Neural cell (in vitro differentiated cells): ENCODE data around the gene PRRG2.

ENCODE experiments used
- POLR2AphosphoS5 ChIP-seq: IDR thresholded peaks from 2 replicates; pipeline ENCODE4 v1.6.1; 2012
- TAF1 ChIP-seq: IDR thresholded peaks from 2 replicates; pipeline ENCODE4 v1.6.1; 2012; ENCODE audit warnings: low read depth
- TF ChIP-seq, protein P1 (sequence below): fragments of 450-650 bp; IDR thresholded peaks from 2 replicates; pipeline ENCODE4 v1.5.1; 2014; ENCODE audit warnings: antibody characterized with exemption, mild to moderate bottlenecking, moderate library complexity; ENCODE audit not compliant: poor library complexity, severe bottlenecking

- TF ChIP-seq, protein P1, sequence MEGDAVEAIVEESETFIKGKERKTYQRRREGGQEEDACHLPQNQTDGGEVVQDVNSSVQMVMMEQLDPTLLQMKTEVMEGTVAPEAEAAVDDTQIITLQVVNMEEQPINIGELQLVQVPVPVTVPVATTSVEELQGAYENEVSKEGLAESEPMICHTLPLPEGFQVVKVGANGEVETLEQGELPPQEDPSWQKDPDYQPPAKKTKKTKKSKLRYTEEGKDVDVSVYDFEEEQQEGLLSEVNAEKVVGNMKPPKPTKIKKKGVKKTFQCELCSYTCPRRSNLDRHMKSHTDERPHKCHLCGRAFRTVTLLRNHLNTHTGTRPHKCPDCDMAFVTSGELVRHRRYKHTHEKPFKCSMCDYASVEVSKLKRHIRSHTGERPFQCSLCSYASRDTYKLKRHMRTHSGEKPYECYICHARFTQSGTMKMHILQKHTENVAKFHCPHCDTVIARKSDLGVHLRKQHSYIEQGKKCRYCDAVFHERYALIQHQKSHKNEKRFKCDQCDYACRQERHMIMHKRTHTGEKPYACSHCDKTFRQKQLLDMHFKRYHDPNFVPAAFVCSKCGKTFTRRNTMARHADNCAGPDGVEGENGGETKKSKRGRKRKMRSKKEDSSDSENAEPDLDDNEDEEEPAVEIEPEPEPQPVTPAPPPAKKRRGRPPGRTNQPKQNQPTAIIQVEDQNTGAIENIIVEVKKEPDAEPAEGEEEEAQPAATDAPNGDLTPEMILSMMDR: no peak
- TF ChIP-seq TAF1: peak; percentile 72
- peak; percentile 77 for TF ChIP-seq POLR2AphosphoS5
Measured at GRCh38 chr19:49590971-49591730, 10.0 kb downstream of the PRRG2 start, which contains the start of gene PRR12.
